22Rv1 (cell line): ENCODE data around the gene MAPK8IP1.

ENCODE experiments used
- ZFX ChIP-seq: fragments of 450-650 bp; IDR thresholded peaks from 2 replicates; pipeline ENCODE4 v1.6.1; 2017; ENCODE audit warnings: antibody characterized with exemption, borderline replicate concordance
- TF ChIP-seq, protein P1 (sequence below): fragments of 450-650 bp; IDR thresholded peaks from 2 replicates; pipeline ENCODE4 v1.5.1; 2017; ENCODE audit warnings: mild to moderate bottlenecking

GRCh38 chr11:45869551-45869950, 15.9 kb upstream of the MAPK8IP1 start:
- TF ChIP-seq, protein P1, sequence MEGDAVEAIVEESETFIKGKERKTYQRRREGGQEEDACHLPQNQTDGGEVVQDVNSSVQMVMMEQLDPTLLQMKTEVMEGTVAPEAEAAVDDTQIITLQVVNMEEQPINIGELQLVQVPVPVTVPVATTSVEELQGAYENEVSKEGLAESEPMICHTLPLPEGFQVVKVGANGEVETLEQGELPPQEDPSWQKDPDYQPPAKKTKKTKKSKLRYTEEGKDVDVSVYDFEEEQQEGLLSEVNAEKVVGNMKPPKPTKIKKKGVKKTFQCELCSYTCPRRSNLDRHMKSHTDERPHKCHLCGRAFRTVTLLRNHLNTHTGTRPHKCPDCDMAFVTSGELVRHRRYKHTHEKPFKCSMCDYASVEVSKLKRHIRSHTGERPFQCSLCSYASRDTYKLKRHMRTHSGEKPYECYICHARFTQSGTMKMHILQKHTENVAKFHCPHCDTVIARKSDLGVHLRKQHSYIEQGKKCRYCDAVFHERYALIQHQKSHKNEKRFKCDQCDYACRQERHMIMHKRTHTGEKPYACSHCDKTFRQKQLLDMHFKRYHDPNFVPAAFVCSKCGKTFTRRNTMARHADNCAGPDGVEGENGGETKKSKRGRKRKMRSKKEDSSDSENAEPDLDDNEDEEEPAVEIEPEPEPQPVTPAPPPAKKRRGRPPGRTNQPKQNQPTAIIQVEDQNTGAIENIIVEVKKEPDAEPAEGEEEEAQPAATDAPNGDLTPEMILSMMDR: no peak
- TF ChIP-seq ZFX: no peak
